Subcutaneous adipose tissue (tissue), 4 donors: Measurements from ENCODE around the gene ZNF516. TPM values are rescaled to one million over a fixed set of nuclear protein-coding genes. Genes with fewer than 3 reads are reported as not detected.

Source experiments
- CTCF ChIP-seq: fragments of 450-650 bp; IDR thresholded peaks from one replicate; pipeline ENCODE4 v1.5.1; 2016; ENCODE audit warnings: low read depth, mild to moderate bottlenecking, control low read depth, antibody characterized with exemption, moderate library complexity
- total RNA-seq, 4 donors: library from RNA; depleted of rRNA; stranded (reverse); fragments of >200 nt; gene quantifications; one replicate each; pipeline ENCODE4 v1.1.0, GENCODE V29; 2016

Gene ZNF516
- total RNA-seq, 4 donors from 2014 or later, result 15.4 to 22.3 (median 17.5) TPM

- TF ChIP-seq CTCF, result no peak
These were observed 19.4 kb downstream of the ZNF516 start for GRCh38 chr18:76475450-76476194.

GRCh38 chr18:76474824-76475223, 20.2 kb downstream of the ZNF516 start:
- TF ChIP-seq CTCF, result no peak

GRCh38 chr18:76472829-76473228, 22.2 kb downstream of the ZNF516 start:
- no peak for TF ChIP-seq CTCF

- no peak for TF ChIP-seq CTCF
These were observed 23.4 kb downstream of the ZNF516 start for GRCh38 chr18:76471593-76471992.

GRCh38 chr18:76468345-76469304, 26.4 kb downstream of the ZNF516 start:
- no peak for TF ChIP-seq CTCF

GRCh38 chr18:76467371-76468190, 27.5 kb downstream of the ZNF516 start:
- no peak for TF ChIP-seq CTCF
